Measurements from ENCODE around the gene LUC7L3. TPM values are rescaled to one million over a fixed set of nuclear protein-coding genes. Genes with fewer than 3 reads are reported as not detected.
"Not testable (repeated sequence)": the region's sequence is repeated elsewhere in the genome, so short reads cannot be mapped to it uniquely, and the experiment has no call there.

Gene LUC7L3
- total RNA-seq, 1 donor from 2014 or later = 62.4 TPM

GRCh38 chr17:50781167-50781566, 61.8 kb downstream of the LUC7L3 start:
- DNase-seq (ENCODE audit: low spot score) = no peak

- DNase-seq (ENCODE audit: low spot score) = peak; percentile 87
Measured at GRCh38 chr17:50783193-50783660, 63.8 kb downstream of the LUC7L3 start.

GRCh38 chr17:50783905-50784304, 64.5 kb downstream of the LUC7L3 start:
- DNase-seq (ENCODE audit: low spot score) = no peak

- DNase-seq (ENCODE audit: low spot score) = no peak
Measured at GRCh38 chr17:50785126-50785525, 65.7 kb downstream of the LUC7L3 start.

GRCh38 chr17:50785946-50786570, 66.7 kb downstream of the LUC7L3 start:
- peak; percentile 82 for DNase-seq (ENCODE audit: low spot score)

GRCh38 chr17:50787106-50787505, 67.7 kb downstream of the LUC7L3 start:
- DNase-seq (ENCODE audit: low spot score) = no peak

- no peak for DNase-seq (ENCODE audit: low spot score)
Measured at GRCh38 chr17:50790618-50791017, 71.2 kb downstream of the LUC7L3 start.

- no peak for DNase-seq (ENCODE audit: low spot score)
Measured at GRCh38 chr17:50792132-50792531, 72.7 kb downstream of the LUC7L3 start.

- no peak for DNase-seq (ENCODE audit: low spot score)
Measured at GRCh38 chr17:50793007-50793406, 73.6 kb downstream of the LUC7L3 start.

- DNase-seq (ENCODE audit: low spot score) = no peak
Measured at GRCh38 chr17:50794361-50794760, 75.0 kb downstream of the LUC7L3 start.

GRCh38 chr17:50797135-50797810, 77.9 kb downstream of the LUC7L3 start:
- DNase-seq (ENCODE audit: low spot score) = no peak

GRCh38 chr17:50798424-50799288, 79.3 kb downstream of the LUC7L3 start:
- peak; percentile 37 for DNase-seq (ENCODE audit: low spot score)

GRCh38 chr17:50799582-50799981, 80.2 kb downstream of the LUC7L3 start:
- no peak for DNase-seq (ENCODE audit: low spot score)

GRCh38 chr17:50800196-50800700, 80.8 kb downstream of the LUC7L3 start:
- no peak for DNase-seq (ENCODE audit: low spot score)

GRCh38 chr17:50802609-50803571, 83.5 kb downstream of the LUC7L3 start:
- DNase-seq (ENCODE audit: low spot score) = no peak

GRCh38 chr17:50803676-50804075, 84.3 kb downstream of the LUC7L3 start:
- no peak for DNase-seq (ENCODE audit: low spot score)

- DNase-seq (ENCODE audit: low spot score) = not testable (repeated sequence)
Measured at GRCh38 chr17:50804749-50805475, 85.5 kb downstream of the LUC7L3 start.

GRCh38 chr17:50805486-50805885, 86.1 kb downstream of the LUC7L3 start:
- no peak for DNase-seq (ENCODE audit: low spot score)
